Dedifferentiated amniotic fluid mesenchymal stem cell (primary cell): ENCODE data around the gene YPEL1.
A peak's percentile ranks its signal among the peaks of the same experiment; 100 is the strongest.

Source experiments
- DNase-seq: peaks from one replicate; pipeline ENCODE4 v3.0.0-alpha.2; 2016; ENCODE audit errors: extremely low spot score

YPEL1 gene

GRCh38 chr22:21657020-21657359, 78.6 kb downstream of the YPEL1 start:
- no peak for DNase-seq

GRCh38 chr22:21652547-21653545, 82.7 kb downstream of the YPEL1 start:
- no peak for DNase-seq

- peak; percentile 89 for DNase-seq
Observed at GRCh38 chr22:21652010-21652546, 83.5 kb downstream of the YPEL1 start.

GRCh38 chr22:21651521-21652009, 84.0 kb downstream of the YPEL1 start:
- no peak for DNase-seq

GRCh38 chr22:21650823-21651520, 84.6 kb downstream of the YPEL1 start:
- DNase-seq = no peak

- no peak for DNase-seq
Observed at GRCh38 chr22:21650280-21650679, 85.3 kb downstream of the YPEL1 start.
